WTC11 (cell line): ENCODE measurements around the gene NAA40. TPM values are rescaled to one million over a fixed set of nuclear protein-coding genes. Genes with fewer than 3 reads are reported as not detected.
A peak's percentile ranks its signal among the peaks of the same experiment; 100 is the strongest.

Experiments
- CREB1 ChIP-seq: sonication (generic); formaldehyde crosslinking; IDR thresholded peaks from 2 replicates; pipeline ENCODE4 v1.8.0; 2023; ENCODE audit warnings: mild to moderate bottlenecking, missing genetic modification reagents
- CREM ChIP-seq: sonication (generic); formaldehyde crosslinking; IDR thresholded peaks from 2 replicates; pipeline ENCODE4 v1.8.1; 2022; ENCODE audit warnings: mild to moderate bottlenecking, missing genetic modification reagents, moderate library complexity
- CTCF ChIP-seq: fragments of 200-600 bp; IDR thresholded peaks from 2 replicates; pipeline ENCODE4 v1.8.0; 2022; ENCODE audit warnings: antibody characterized with exemption
- FOXK1 ChIP-seq: sonication (generic); formaldehyde crosslinking; IDR thresholded peaks from 2 replicates; pipeline ENCODE4 v1.8.0; 2022; ENCODE audit warnings: mild to moderate bottlenecking, moderate library complexity, missing genetic modification reagents
- GRHL2 ChIP-seq: fragments of 250-450 bp; sonication (Bioruptor Pico); IDR thresholded peaks from 2 replicates; pipeline ENCODE4 v1.8.0; 2022; ENCODE audit warnings: mild to moderate bottlenecking, moderate library complexity; ENCODE audit not compliant: insufficient replicate concordance, severe bottlenecking
- GTF2I ChIP-seq: fragments of 250-450 bp; sonication (Bioruptor Pico); conservative IDR thresholded peaks from 2 replicates; pipeline ENCODE4 v1.4.0; 2021; ENCODE audit warnings: mild to moderate bottlenecking
- IRF1 ChIP-seq: sonication (generic); formaldehyde crosslinking; IDR thresholded peaks from 2 replicates; pipeline ENCODE4 v1.8.0; 2023; ENCODE audit warnings: missing genetic modification reagents
- IRF2 ChIP-seq: sonication (generic); formaldehyde crosslinking; IDR thresholded peaks from 2 replicates; pipeline ENCODE4 v1.8.0; 2022; ENCODE audit warnings: low read depth, missing genetic modification reagents, borderline replicate concordance
- JUN ChIP-seq: sonication (generic); formaldehyde crosslinking; IDR thresholded peaks from 2 replicates; pipeline ENCODE4 v1.8.0; 2023; ENCODE audit warnings: mild to moderate bottlenecking, missing genetic modification reagents
- NFE2L1 ChIP-seq: sonication (generic); formaldehyde crosslinking; IDR thresholded peaks from 2 replicates; pipeline ENCODE4 v1.8.1; 2023; ENCODE audit warnings: missing genetic modification reagents
- RELA ChIP-seq: sonication (generic); formaldehyde crosslinking; IDR thresholded peaks from 2 replicates; pipeline ENCODE4 v1.8.1; 2022; ENCODE audit warnings: missing genetic modification reagents, mild to moderate bottlenecking, borderline replicate concordance
- STAT6 ChIP-seq: sonication (generic); formaldehyde crosslinking; conservative IDR thresholded peaks from 2 replicates; pipeline ENCODE4 v1.8.1; 2023; ENCODE audit warnings: mild to moderate bottlenecking, low read depth, missing genetic modification reagents, moderate library complexity
- TCF7 ChIP-seq: sonication (generic); formaldehyde crosslinking; IDR thresholded peaks from 2 replicates; pipeline ENCODE4 v1.8.0; 2022; ENCODE audit warnings: mild to moderate bottlenecking, low read depth, missing genetic modification reagents, moderate library complexity
- ZNF138 ChIP-seq: sonication (generic); formaldehyde crosslinking; conservative IDR thresholded peaks from 2 replicates; pipeline ENCODE4 v1.8.1; 2022; ENCODE audit warnings: mild to moderate bottlenecking, moderate library complexity, missing genetic modification reagents
- ZNF263 ChIP-seq: sonication (generic); formaldehyde crosslinking; IDR thresholded peaks from 2 replicates; pipeline ENCODE4 v1.8.1; 2022; ENCODE audit warnings: low read depth, mild to moderate bottlenecking, moderate library complexity, missing genetic modification reagents
- ZNF423 ChIP-seq: fragments of 250-450 bp; sonication (Bioruptor Pico); IDR thresholded peaks from 2 replicates; pipeline ENCODE4 v2.1.2; 2022; ENCODE audit warnings: mild to moderate bottlenecking, moderate library complexity
- ZNF425 ChIP-seq: fragments of 250-450 bp; sonication (Bioruptor Pico); conservative IDR thresholded peaks from 2 replicates; pipeline ENCODE4 v1.9.0; 2021; ENCODE audit warnings: mild to moderate bottlenecking
- total RNA-seq: library from RNA; stranded (reverse); gene quantifications from 3 replicates; pipeline ENCODE4 v1.2.3, GENCODE V29; 2021
- TF ChIP-seq, protein P1 (sequence below): fragments of 250-450 bp; sonication (Bioruptor Pico); IDR thresholded peaks from 2 replicates; pipeline ENCODE4 v1.8.0; 2021; ENCODE audit warnings: mild to moderate bottlenecking
- TF ChIP-seq, protein P2 (sequence below): sonication (generic); formaldehyde crosslinking; IDR thresholded peaks from 2 replicates; pipeline ENCODE4 v1.8.1; 2023; ENCODE audit warnings: mild to moderate bottlenecking, missing genetic modification reagents, moderate library complexity
- TF ChIP-seq, protein P3 (sequence below): sonication (generic); formaldehyde crosslinking; IDR thresholded peaks from 2 replicates; pipeline ENCODE4 v1.8.1; 2023; ENCODE audit warnings: mild to moderate bottlenecking, moderate library complexity, missing genetic modification reagents
- TF ChIP-seq, protein P4 (sequence below): sonication (generic); formaldehyde crosslinking; IDR thresholded peaks from 2 replicates; pipeline ENCODE4 v1.8.0; 2022; ENCODE audit warnings: mild to moderate bottlenecking, missing genetic modification reagents
- TF ChIP-seq, protein P5 (sequence below): fragments of 250-450 bp; sonication (Bioruptor Pico); IDR thresholded peaks from 2 replicates; pipeline ENCODE4 v1.9.0; 2021; ENCODE audit warnings: mild to moderate bottlenecking
- TF ChIP-seq, protein P6 (sequence below): sonication (generic); formaldehyde crosslinking; IDR thresholded peaks from 2 replicates; pipeline ENCODE4 v1.8.0; 2022; ENCODE audit warnings: mild to moderate bottlenecking, missing genetic modification reagents

The NAA40 gene
- total RNA-seq, 1 experiment from 2014 or later = 31.8 TPM

DNA sequence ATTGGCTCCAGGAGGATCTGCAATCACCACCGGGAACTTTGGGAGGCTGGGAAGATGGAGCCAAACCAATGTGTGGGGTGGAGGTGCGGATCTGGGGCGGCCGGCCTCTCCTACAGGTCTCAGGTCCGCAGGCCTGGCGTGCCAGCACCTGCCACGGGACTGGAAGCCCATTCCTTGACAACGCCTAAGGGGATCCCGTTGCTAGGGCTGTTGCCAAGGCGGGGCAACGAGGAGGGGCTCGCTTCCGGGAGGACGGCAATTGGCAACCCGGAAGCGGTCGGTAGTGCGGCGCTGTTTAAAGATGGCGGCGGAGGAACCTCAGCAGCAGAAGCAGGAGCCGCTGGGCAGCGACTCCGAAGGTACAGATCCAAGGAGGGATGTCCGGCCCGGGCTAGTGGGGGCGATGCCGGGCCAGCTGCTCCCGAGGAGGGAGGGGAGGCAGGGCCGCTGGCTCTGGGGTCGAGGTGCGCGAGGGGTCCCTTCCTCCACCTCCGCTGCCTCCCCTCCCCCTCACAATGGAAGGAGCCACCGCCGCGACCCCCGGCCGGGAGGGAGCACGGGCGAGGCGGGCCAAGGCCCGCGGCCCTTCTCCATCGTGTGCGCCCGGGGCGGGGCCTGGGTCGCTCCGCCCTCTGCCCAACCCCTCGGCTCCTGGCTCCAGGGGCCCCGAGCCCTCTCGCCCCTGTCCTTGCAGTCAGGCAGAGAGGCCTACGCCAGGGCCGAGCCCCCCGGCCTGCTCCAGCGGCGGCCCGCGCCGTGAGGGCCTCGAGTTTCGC is 47.5 kb downstream of the NAA40 start, which contains the start of gene OTUB1 (continued):
- TF ChIP-seq, protein P1, sequence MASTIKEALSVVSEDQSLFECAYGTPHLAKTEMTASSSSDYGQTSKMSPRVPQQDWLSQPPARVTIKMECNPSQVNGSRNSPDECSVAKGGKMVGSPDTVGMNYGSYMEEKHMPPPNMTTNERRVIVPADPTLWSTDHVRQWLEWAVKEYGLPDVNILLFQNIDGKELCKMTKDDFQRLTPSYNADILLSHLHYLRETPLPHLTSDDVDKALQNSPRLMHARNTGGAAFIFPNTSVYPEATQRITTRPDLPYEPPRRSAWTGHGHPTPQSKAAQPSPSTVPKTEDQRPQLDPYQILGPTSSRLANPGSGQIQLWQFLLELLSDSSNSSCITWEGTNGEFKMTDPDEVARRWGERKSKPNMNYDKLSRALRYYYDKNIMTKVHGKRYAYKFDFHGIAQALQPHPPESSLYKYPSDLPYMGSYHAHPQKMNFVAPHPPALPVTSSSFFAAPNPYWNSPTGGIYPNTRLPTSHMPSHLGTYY (CRISPR knock-in tag) = no peak
- TF ChIP-seq STAT6 (CRISPR knock-in tag) (no peak), CREB1 (CRISPR knock-in tag) (no peak), ZNF138 (CRISPR knock-in tag) (0 out of 2 replicates have a peak, but pooled peaks have one; percentile 59), ZNF423 (CRISPR knock-in tag) (no peak), CTCF (no peak), NFE2L1 (no peak), ZNF425 (CRISPR knock-in tag) (no peak), RELA (CRISPR knock-in tag) (0 out of 2 replicates have a peak, but pooled peaks have one; percentile 60), GTF2I (CRISPR knock-in tag) (no peak), IRF1 (CRISPR knock-in tag) (0 out of 2 replicates have a peak, but pooled peaks have one; percentile 35), TCF7 (CRISPR knock-in tag) (no peak), GRHL2 (CRISPR knock-in tag) (no peak), CREM (CRISPR knock-in tag) (peak; percentile 23; the same call in 1 of the 2 replicates), FOXK1 (peak; percentile 76), IRF2 (CRISPR knock-in tag) (no peak), JUN (CRISPR knock-in tag) (no peak; the same call in 1 of the 2 replicates), ZNF263 (CRISPR knock-in tag) (peak; percentile 96)
- TF ChIP-seq, protein P2, sequence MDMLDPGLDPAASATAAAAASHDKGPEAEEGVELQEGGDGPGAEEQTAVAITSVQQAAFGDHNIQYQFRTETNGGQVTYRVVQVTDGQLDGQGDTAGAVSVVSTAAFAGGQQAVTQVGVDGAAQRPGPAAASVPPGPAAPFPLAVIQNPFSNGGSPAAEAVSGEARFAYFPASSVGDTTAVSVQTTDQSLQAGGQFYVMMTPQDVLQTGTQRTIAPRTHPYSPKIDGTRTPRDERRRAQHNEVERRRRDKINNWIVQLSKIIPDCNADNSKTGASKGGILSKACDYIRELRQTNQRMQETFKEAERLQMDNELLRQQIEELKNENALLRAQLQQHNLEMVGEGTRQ (CRISPR knock-in tag) = peak; percentile 20; the same call in 1 of the 2 replicates
- TF ChIP-seq, protein P3, sequence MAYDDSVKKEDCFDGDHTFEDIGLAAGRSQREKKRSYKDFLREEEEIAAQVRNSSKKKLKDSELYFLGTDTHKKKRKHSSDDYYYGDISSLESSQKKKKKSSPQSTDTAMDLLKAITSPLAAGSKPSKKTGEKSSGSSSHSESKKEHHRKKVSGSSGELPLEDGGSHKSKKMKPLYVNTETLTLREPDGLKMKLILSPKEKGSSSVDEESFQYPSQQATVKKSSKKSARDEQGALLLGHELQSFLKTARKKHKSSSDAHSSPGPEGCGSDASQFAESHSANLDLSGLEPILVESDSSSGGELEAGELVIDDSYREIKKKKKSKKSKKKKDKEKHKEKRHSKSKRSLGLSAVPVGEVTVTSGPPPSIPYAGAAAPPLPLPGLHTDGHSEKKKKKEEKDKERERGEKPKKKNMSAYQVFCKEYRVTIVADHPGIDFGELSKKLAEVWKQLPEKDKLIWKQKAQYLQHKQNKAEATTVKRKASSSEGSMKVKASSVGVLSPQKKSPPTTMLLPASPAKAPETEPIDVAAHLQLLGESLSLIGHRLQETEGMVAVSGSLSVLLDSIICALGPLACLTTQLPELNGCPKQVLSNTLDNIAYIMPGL (CRISPR knock-in tag) = peak; percentile 74
- TF ChIP-seq, protein P4, sequence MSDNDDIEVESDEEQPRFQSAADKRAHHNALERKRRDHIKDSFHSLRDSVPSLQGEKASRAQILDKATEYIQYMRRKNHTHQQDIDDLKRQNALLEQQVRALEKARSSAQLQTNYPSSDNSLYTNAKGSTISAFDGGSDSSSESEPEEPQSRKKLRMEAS (CRISPR knock-in tag) = peak; percentile 62; the same call in 1 of the 2 replicates
- TF ChIP-seq, protein P5, sequence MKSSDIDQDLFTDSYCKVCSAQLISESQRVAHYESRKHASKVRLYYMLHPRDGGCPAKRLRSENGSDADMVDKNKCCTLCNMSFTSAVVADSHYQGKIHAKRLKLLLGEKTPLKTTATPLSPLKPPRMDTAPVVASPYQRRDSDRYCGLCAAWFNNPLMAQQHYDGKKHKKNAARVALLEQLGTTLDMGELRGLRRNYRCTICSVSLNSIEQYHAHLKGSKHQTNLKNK (CRISPR knock-in tag) = no peak
- TF ChIP-seq, protein P6, sequence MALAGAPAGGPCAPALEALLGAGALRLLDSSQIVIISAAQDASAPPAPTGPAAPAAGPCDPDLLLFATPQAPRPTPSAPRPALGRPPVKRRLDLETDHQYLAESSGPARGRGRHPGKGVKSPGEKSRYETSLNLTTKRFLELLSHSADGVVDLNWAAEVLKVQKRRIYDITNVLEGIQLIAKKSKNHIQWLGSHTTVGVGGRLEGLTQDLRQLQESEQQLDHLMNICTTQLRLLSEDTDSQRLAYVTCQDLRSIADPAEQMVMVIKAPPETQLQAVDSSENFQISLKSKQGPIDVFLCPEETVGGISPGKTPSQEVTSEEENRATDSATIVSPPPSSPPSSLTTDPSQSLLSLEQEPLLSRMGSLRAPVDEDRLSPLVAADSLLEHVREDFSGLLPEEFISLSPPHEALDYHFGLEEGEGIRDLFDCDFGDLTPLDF (CRISPR knock-in tag) = no peak
